K562 (cell line): ENCODE results near the gene CFD. TPM values are rescaled to one million over a fixed set of nuclear protein-coding genes. Genes with fewer than 3 reads are reported as not detected.
A peak's percentile ranks its signal among the peaks of the same experiment; 100 is the strongest.

ENCODE experiments used
- HDAC2 ChIP-seq: fragments of 450-650 bp; IDR thresholded peaks from 2 replicates; pipeline ENCODE4 v1.6.1; 2016; ENCODE audit warnings: mild to moderate bottlenecking
- IRF2 ChIP-seq: sonication (generic); formaldehyde crosslinking; IDR thresholded peaks from 2 replicates; pipeline ENCODE4 v1.8.1; 2022; ENCODE audit warnings: mild to moderate bottlenecking, missing genetic modification reagents
- KLF1 ChIP-seq: fragments of 450-650 bp; IDR thresholded peaks from 2 replicates; pipeline ENCODE4 v1.6.1; 2016; ENCODE audit warnings: missing genetic modification characterization, missing compliant biosample characterization
- MCM5 ChIP-seq: fragments of 450-650 bp; IDR thresholded peaks from 2 replicates; pipeline ENCODE4 v1.6.1; 2016; ENCODE audit warnings: low read depth
- PHF20 ChIP-seq: fragments of 450-650 bp; IDR thresholded peaks from 2 replicates; pipeline ENCODE4 v1.6.1; 2018; ENCODE audit not compliant: partially characterized antibody
- POLR2G ChIP-seq: fragments of 200-400 bp; formaldehyde crosslinking; IDR thresholded peaks from 2 replicates; pipeline ENCODE4 v1.6.1; 2017; ENCODE audit warnings: low read depth, mild to moderate bottlenecking, antibody characterized with exemption, low read length, moderate library complexity
- PTRF ChIP-seq: fragments of 450-650 bp; IDR thresholded peaks from 2 replicates; pipeline ENCODE4 v1.6.1; 2016; ENCODE audit warnings: mild to moderate bottlenecking, missing genetic modification characterization, missing compliant biosample characterization
- RBM22 ChIP-seq: fragments of 200-400 bp; formaldehyde crosslinking; IDR thresholded peaks from 2 replicates; pipeline ENCODE4 v1.6.1; 2018; ENCODE audit warnings: low read length, low read depth; ENCODE audit not compliant: poor library complexity, severe bottlenecking
- SAP30 ChIP-seq: fragments of 200-600 bp; sonication (generic); IDR thresholded peaks from 2 replicates; pipeline ENCODE4 v1.6.1; 2012; ENCODE audit warnings: borderline replicate concordance, low read depth, mild to moderate bottlenecking, moderate library complexity, low read length, control low read depth, inconsistent platforms; ENCODE audit not compliant: insufficient read depth, poor library complexity, severe bottlenecking
- TCF7L2 ChIP-seq: fragments of 150-350 bp; IDR thresholded peaks from 2 replicates; pipeline ENCODE4 v1.6.1; 2016; ENCODE audit warnings: low read depth, mild to moderate bottlenecking, low read length, moderate library complexity
- ZBTB7A ChIP-seq: IDR thresholded peaks from 2 replicates; pipeline ENCODE4 v1.6.1; 2011; ENCODE audit warnings: low read depth, mild to moderate bottlenecking, low read length, moderate library complexity, borderline replicate concordance; ENCODE audit not compliant: control insufficient read depth
- ZC3H8 ChIP-seq: fragments of 450-650 bp; IDR thresholded peaks from 2 replicates; pipeline ENCODE4 v1.6.1; 2017
- ZNF444 ChIP-seq: fragments of 250-450 bp; sonication (Bioruptor Pico); IDR thresholded peaks from 2 replicates; pipeline ENCODE4 v1.4.0; 2020; ENCODE audit warnings: mild to moderate bottlenecking, moderate library complexity
- ZSCAN29 ChIP-seq: fragments of 450-650 bp; IDR thresholded peaks from 2 replicates; pipeline ENCODE4 v1.6.1; 2017
- polyA plus RNA-seq, 8 experiments: library from polyadenylated mRNA; depleted of rRNA in 4 of 8; stranded (reverse) in 5 of 8; unstranded in 3 of 8; fragments of >200 nt; fragmentation: Nextera tagmentation in 2 of 8; fragmentation: Illumina TruSeq in 1 of 8; extraction: Ambion mirVana in 2 of 8; extraction: Trizol in 1 of 8; gene quantifications; 2 replicates each; pipeline versions ENCODE4 v1.2.1 to v1.2.3, GENCODE V29; 2011 to 2014; ENCODE audit warnings: inconsistent platforms in 1 of 8, missing spikeins in 1 of 8
- total RNA-seq, 7 experiments: library from RNA; depleted of rRNA in 6 of 7; stranded (reverse); fragments of >200 nt in 6 of 7; fragmentation: Illumina TruSeq in 2 of 7; extraction: Trizol in 2 of 7; gene quantifications; 2 replicates each; pipeline versions ENCODE4 v1.2.1 to v1.2.3, GENCODE V29; 2011 to 2021; ENCODE audit warnings: low replicate concordance in 1 of 7
- TF ChIP-seq, protein P1 (sequence below), 2 experiments: fragments of 450-650 bp; IDR thresholded peaks; 2 replicates each; pipeline ENCODE4 v1.6.1; 2016; ENCODE audit warnings: mild to moderate bottlenecking in 2 of 2, borderline replicate concordance in 1 of 2, low read depth in 1 of 2, moderate library complexity in 1 of 2
- TF ChIP-seq, protein P2 (sequence below): IDR thresholded peaks from 2 replicates; pipeline ENCODE4 v1.6.1; 2011; ENCODE audit not compliant: insufficient read length; ENCODE audit errors: extremely low read depth
- TF ChIP-seq, protein P3 (sequence below), 2 experiments: fragments of 450-650 bp; conservative IDR thresholded peaks; 2 replicates each; pipeline ENCODE4 v1.6.1; 2017; ENCODE audit warnings: mild to moderate bottlenecking in 2 of 2, moderate library complexity in 2 of 2
- TF ChIP-seq, protein P4 (sequence below): fragments of 250-450 bp; sonication (Bioruptor Pico); IDR thresholded peaks from 2 replicates; pipeline ENCODE4 v1.8.0; 2021; ENCODE audit warnings: moderate library complexity, mild to moderate bottlenecking, inconsistent platforms

CFD gene
- total and polyA plus RNA-seq, 9 of the 15 experiments (the other 6 are each of a cell fraction or from before 2014, with no cell fraction given), result 0.52 to 59.4 (median 7.6) TPM

DNA sequence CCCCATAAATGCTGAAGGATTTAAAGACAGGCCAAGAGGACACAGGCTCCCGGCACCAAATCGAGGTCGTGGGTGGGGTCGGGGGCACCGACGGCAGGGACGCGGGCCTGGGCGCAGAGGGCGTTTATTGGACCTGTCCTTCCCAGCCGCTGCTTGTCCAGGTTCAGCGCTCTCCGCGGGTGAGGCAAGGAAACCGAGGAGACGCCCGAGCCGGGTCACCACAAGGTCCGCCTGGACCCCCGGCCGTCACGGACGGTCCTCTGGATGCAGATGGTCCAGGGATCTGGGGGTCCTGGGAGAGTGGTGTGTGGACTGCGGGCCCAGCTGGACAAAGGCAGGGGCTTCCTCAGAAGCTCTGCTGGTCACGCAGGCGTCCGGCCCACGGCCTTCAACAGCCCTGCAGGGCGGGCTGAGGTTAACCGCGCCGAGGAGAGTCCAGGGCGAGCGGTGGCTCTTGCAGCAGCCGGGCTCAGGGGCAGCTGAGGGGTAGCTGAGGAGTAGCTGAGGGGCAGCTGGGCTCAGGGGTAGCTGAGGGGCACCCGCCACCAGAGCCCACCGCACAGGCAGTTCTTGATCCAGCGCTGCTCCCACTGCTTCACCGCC is 8.5 kb downstream of the CFD start (continued):
- TF ChIP-seq, protein P1, sequence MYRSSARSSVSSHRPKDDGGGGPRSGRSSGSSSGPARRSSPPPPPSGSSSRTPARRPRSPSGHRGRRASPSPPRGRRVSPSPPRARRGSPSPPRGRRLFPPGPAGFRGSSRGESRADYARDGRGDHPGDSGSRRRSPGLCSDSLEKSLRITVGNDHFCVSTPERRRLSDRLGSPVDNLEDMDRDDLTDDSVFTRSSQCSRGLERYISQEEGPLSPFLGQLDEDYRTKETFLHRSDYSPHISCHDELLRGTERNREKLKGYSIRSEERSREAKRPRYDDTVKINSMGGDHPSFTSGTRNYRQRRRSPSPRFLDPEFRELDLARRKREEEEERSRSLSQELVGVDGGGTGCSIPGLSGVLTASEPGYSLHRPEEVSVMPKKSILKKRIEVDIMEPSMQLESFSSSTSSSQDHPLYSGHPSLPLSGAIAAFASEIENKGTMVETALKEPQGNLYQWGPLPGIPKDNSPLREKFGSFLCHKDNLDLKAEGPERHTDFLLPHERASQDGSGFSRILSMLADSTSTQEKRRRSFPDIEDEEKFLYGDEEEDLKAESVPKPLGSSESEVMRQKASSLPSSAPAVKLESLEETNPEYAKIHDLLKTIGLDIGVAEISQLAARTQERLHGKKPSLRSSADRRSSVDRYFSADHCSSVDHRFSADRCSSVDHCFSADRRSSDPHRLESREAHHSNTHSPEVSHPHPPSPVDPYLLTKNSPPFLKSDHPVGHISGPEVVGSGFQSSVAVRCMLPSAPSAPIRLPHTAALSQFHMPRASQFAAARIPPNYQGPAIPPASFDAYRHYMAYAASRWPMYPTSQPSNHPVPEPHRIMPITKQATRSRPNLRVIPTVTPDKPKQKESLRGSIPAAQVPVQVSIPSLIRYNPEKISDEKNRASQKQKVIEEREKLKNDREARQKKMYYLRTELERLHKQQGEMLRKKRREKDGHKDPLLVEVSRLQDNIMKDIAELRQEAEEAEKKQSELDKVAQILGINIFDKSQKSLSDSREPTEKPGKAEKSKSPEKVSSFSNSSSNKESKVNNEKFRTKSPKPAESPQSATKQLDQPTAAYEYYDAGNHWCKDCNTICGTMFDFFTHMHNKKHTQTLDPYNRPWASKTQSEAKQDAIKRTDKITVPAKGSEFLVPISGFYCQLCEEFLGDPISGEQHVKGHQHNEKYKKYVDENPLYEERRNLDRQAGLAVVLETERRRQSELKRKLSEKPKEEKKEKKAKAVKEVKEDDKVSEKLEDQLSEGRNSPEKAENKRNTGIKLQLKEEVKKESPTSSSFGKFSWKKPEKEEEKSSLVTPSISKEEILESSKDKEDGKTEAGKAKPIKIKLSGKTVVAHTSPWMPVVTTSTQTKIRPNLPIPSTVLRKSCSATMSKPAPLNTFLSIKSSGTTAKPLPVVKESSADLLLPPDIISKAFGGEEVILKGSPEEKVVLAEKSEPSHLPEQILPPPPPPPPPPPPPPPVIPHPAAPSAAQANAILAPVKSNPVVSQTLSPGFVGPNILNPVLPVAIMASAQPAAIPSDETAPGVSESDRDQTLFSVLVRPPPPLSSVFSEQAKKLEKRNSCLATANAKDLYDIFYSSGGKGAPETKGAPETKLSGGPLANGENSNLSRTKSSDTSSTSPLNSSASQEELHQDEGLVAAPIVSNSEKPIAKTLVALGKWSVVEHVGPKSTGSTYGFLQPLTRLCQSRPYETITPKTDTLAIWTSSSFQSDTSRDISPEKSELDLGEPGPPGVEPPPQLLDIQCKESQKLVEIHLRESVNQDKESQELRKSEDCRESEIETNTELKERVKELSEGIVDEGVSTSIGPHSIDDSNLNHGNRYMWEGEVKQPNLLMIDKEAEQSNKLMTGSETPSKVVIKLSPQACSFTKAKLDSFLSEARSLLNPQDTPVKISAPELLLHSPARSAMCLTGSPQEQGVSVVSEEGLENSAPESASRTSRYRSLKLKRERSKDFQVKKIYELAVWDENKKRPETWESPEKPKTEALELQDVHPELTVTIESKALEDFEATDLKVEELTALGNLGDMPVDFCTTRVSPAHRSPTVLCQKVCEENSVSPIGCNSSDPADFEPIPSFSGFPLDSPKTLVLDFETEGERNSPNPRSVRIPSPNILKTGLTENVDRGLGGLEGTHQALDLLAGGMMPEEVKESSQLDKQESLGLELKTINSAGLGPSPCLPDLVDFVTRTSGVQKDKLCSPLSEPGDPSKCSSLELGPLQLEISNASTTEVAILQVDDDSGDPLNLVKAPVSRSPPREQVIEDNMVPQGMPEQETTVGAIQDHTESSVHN (IDR thresholded peaks at IDR 0.05; ENCODE audit: borderline replicate concordance in 1 of 2, low read depth in 1 of 2), result no peak
- 0 out of 2 replicates have a peak, but pooled peaks have one; percentile 21 for TF ChIP-seq IRF2 (CRISPR knock-in tag)
- TF ChIP-seq PTRF (tag), result no peak
- TF ChIP-seq ZC3H8, result no peak
- no peak for TF ChIP-seq TCF7L2
- peak; percentile 83 for TF ChIP-seq POLR2G
- TF ChIP-seq KLF1 (tag), result no peak
- TF ChIP-seq SAP30, result no peak
- TF ChIP-seq, protein P2, sequence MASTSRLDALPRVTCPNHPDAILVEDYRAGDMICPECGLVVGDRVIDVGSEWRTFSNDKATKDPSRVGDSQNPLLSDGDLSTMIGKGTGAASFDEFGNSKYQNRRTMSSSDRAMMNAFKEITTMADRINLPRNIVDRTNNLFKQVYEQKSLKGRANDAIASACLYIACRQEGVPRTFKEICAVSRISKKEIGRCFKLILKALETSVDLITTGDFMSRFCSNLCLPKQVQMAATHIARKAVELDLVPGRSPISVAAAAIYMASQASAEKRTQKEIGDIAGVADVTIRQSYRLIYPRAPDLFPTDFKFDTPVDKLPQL, result no peak
- TF ChIP-seq PHF20, result no peak
- TF ChIP-seq RBM22, result peak; percentile 90
- TF ChIP-seq, protein P3, sequence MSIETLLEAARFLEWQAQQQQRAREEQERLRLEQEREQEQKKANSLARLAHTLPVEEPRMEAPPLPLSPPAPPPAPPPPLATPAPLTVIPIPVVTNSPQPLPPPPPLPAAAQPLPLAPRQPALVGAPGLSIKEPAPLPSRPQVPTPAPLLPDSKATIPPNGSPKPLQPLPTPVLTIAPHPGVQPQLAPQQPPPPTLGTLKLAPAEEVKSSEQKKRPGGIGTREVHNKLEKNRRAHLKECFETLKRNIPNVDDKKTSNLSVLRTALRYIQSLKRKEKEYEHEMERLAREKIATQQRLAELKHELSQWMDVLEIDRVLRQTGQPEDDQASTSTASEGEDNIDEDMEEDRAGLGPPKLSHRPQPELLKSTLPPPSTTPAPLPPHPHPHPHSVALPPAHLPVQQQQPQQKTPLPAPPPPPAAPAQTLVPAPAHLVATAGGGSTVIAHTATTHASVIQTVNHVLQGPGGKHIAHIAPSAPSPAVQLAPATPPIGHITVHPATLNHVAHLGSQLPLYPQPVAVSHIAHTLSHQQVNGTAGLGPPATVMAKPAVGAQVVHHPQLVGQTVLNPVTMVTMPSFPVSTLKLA (conservative IDR thresholded peaks at IDR 0.05), result no peak
- TF ChIP-seq ZNF444 (CRISPR knock-in tag), result no peak
- TF ChIP-seq, protein P4, sequence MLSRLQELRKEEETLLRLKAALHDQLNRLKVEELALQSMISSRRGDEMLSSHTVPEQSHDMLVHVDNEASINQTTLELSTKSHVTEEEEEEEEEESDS (CRISPR knock-in tag), result no peak
- no peak for TF ChIP-seq HDAC2
- no peak for TF ChIP-seq ZSCAN29
- peak; percentile 30; the same call in 1 of the 2 replicates for TF ChIP-seq ZBTB7A
- no peak for TF ChIP-seq MCM5
